HG03175 (cell line): ENCODE measurements around the gene C19orf38.
"Not testable (repeated sequence)": the region's sequence is repeated elsewhere in the genome, so short reads cannot be mapped to it uniquely, and the experiment has no call there.

Experiments
- ATAC-seq: cut with Tn5 transposase; IDR thresholded peaks from one replicate; pipeline ENCODE4 v1.9.1; 2021; ENCODE audit warnings: mild to moderate bottlenecking, moderate library complexity; ENCODE audit not compliant: unreplicated experiment

Gene C19orf38

GRCh38 chr19:10820173-10820572, 28.0 kb upstream of the C19orf38 start:
- no peak for ATAC-seq

- no peak for ATAC-seq
Measured at GRCh38 chr19:10823690-10824089, 24.5 kb upstream of the C19orf38 start.

GRCh38 chr19:10826231-10826630, 22.0 kb upstream of the C19orf38 start:
- ATAC-seq, result no peak

GRCh38 chr19:10826846-10827245, 21.4 kb upstream of the C19orf38 start:
- no peak for ATAC-seq

- no peak for ATAC-seq
Measured at GRCh38 chr19:10828981-10829821, 19.0 kb upstream of the C19orf38 start.

- no peak for ATAC-seq
Measured at GRCh38 chr19:10829967-10830366, 18.2 kb upstream of the C19orf38 start.

- ATAC-seq, result no peak
Measured at GRCh38 chr19:10830370-10830769, 17.8 kb upstream of the C19orf38 start.

GRCh38 chr19:10830931-10831779, 17.1 kb upstream of the C19orf38 start:
- ATAC-seq, result no peak

- no peak for ATAC-seq
Measured at GRCh38 chr19:10831987-10832938, 16.0 kb upstream of the C19orf38 start.

- no peak for ATAC-seq
Measured at GRCh38 chr19:10832939-10833296, 15.3 kb upstream of the C19orf38 start.

- ATAC-seq, result no peak
Measured at GRCh38 chr19:10835089-10835753, 13.0 kb upstream of the C19orf38 start.

GRCh38 chr19:10835754-10836478, 12.3 kb upstream of the C19orf38 start, which contains the start of gene TMED1:
Gene TMED1 (minus strand): TSS chr19:10836212. CDS start chr19:10836191, 21 bp downstream.
- ATAC-seq, result peak; percentile 80

GRCh38 chr19:10836479-10837330, 11.5 kb upstream of the C19orf38 start:
- peak; percentile 17 for ATAC-seq

- not testable (repeated sequence) for ATAC-seq
Measured at GRCh38 chr19:10837649-10838048, 10.6 kb upstream of the C19orf38 start.

GRCh38 chr19:10838377-10838776, 9.8 kb upstream of the C19orf38 start:
- ATAC-seq, result no peak

- ATAC-seq, result no peak
Measured at GRCh38 chr19:10839114-10840050, 8.8 kb upstream of the C19orf38 start.

GRCh38 chr19:10842788-10843187, 5.4 kb upstream of the C19orf38 start:
- no peak for ATAC-seq
